Measurements from ENCODE around the gene GALNT1. TPM values are rescaled to one million over a fixed set of nuclear protein-coding genes. Genes with fewer than 3 reads are reported as not detected.

GALNT1 gene
- total and polyA plus RNA-seq, 10 donors, result 13.9 to 67.1 (median 49.9) TPM

DNA sequence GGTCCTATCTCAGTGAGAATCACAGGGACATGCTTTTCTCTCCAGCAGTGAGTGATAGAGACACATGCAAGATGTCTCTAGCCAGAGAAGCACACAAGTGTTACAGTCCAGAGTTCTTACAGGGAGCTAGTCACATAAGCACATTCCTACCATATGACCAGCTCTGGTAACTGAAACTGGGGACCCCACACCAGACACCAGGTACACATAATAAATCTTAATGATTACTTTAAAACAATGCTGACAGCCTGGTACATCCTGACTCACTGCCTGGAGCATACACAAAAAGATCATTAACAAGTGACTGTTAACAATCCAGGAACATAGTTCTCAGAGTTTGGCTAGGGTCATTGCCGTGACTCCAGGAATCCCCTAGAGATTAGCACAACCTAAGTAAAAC, 53.6 kb downstream of the GALNT1 start:
- TF ChIP-seq POLR2A (IDR thresholded peaks at IDR 0.05) (no peak), POLR2AphosphoS5 (IDR thresholded peaks at IDR 0.05) (no peak)
- TF ChIP-seq, protein P1, sequence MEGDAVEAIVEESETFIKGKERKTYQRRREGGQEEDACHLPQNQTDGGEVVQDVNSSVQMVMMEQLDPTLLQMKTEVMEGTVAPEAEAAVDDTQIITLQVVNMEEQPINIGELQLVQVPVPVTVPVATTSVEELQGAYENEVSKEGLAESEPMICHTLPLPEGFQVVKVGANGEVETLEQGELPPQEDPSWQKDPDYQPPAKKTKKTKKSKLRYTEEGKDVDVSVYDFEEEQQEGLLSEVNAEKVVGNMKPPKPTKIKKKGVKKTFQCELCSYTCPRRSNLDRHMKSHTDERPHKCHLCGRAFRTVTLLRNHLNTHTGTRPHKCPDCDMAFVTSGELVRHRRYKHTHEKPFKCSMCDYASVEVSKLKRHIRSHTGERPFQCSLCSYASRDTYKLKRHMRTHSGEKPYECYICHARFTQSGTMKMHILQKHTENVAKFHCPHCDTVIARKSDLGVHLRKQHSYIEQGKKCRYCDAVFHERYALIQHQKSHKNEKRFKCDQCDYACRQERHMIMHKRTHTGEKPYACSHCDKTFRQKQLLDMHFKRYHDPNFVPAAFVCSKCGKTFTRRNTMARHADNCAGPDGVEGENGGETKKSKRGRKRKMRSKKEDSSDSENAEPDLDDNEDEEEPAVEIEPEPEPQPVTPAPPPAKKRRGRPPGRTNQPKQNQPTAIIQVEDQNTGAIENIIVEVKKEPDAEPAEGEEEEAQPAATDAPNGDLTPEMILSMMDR (IDR thresholded peaks at IDR 0.05 in 8 of 11, conservative IDR thresholded peaks at IDR 0.05 in 3 of 11), result no peak
- intact Hi-C loops (cut with DNase I; ENCODE audit: low total_unique reads), result no loop called here
- H3K36me3 ChIP-seq, result peaks cover 0 to 6% (median 0%) of the 10 kb centered on the region in 6 donors
- no peak overlapping the region for H3K27ac ChIP-seq
- H3K4me3 ChIP-seq, result no peak overlapping the region
- H3K9me3 ChIP-seq, result peaks cover 0 to 9% (median 0%) of the 10 kb centered on the region in 8 donors
- no peak for DNase-seq
- no peaks in the 10 kb centered on the region for H3K4me1 ChIP-seq
- H3K27me3 ChIP-seq (replicated peaks in 1 of 7), result no peaks in the 10 kb centered on the region
- 64 to 79% (median 75%) methylated on average over 1 of the region's 1 CpG for WGBS, 5 donors

DNA sequence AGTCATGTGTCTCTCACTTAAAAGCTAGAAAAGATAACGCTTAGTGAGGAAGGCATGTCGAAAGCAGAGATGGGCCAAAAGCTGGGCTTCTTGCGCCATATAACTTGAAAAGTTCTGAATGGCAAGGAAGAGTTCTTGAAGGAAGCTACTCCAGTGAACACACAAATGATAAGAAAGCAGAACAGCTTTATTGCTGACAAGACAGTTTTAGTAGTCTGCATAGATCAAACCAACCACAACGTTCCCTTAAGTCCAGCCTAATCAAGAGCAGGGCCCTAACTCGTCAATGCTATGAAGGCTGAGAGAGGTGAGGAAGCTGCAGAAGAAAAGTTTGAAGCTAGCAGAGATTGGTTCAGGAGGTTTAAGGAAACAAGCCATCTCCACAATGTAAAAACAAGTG, 55.7 kb downstream of the GALNT1 start:
- intact Hi-C loops (cut with DNase I; ENCODE audit: low total_unique reads), result no loop called here
- TF ChIP-seq POLR2A (IDR thresholded peaks at IDR 0.05) (no peak), POLR2AphosphoS5 (IDR thresholded peaks at IDR 0.05) (no peak)
- TF ChIP-seq, protein P1 (IDR thresholded peaks at IDR 0.05 in 8 of 11, conservative IDR thresholded peaks at IDR 0.05 in 3 of 11), result no peak
- 84 to 92% (median 91%) methylated on average over 5 of the region's 5 CpGs for WGBS, 5 donors

DNA sequence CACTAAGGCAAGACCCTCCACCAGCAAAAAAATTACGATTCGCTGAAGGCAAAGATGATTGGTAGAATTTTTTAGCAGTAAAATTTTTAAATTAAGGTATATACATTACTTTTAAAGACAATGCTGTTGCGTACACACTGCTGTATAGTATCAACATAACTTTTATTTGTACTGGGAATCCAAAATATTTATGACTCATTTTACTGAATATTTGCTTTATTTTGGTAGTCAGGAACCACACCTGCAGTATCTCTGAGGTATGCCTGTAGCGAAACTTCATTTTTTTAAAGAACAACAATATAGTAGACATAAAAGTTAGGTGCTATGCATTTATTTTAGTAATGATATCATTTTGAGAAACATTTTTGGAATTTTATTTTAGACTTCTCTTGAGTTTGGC, 57.8 kb downstream of the GALNT1 start:
- Histone ChIP-seq H3K9me3 (peaks cover 0 to 9% (median 0%) of the 10 kb centered on the region in 8 donors), H3K4me3 (no peak overlapping the region), H3K27ac (no peak overlapping the region), H3K36me3 (peaks cover 0 to 6% (median 0%) of the 10 kb centered on the region in 6 donors), H3K4me1 (no peaks in the 10 kb centered on the region), H3K27me3 (replicated peaks in 1 of 7) (no peaks in the 10 kb centered on the region)
- intact Hi-C loops (cut with DNase I; ENCODE audit: low total_unique reads), result no loop called here
- 96 to 99% (median 98%) methylated on average over 4 of the region's 4 CpGs for WGBS, 5 donors
- TF ChIP-seq, protein P1 (IDR thresholded peaks at IDR 0.05 in 8 of 11, conservative IDR thresholded peaks at IDR 0.05 in 3 of 11), result no peak
- TF ChIP-seq POLR2AphosphoS5 (IDR thresholded peaks at IDR 0.05) (no peak), POLR2A (IDR thresholded peaks at IDR 0.05) (no peak)
- DNase-seq, result no peak

More for the DNA sequence above, 55.7 kb downstream of the GALNT1 start:
- no peak for DNase-seq
- Histone ChIP-seq H3K4me1 (no peaks in the 10 kb centered on the region), H3K27ac (no peak overlapping the region), H3K36me3 (peaks cover 0 to 6% (median 0%) of the 10 kb centered on the region in 6 donors), H3K27me3 (replicated peaks in 1 of 7) (no peaks in the 10 kb centered on the region), H3K4me3 (no peak overlapping the region), H3K9me3 (peaks cover 0 to 9% (median 0%) of the 10 kb centered on the region in 8 donors)

DNA sequence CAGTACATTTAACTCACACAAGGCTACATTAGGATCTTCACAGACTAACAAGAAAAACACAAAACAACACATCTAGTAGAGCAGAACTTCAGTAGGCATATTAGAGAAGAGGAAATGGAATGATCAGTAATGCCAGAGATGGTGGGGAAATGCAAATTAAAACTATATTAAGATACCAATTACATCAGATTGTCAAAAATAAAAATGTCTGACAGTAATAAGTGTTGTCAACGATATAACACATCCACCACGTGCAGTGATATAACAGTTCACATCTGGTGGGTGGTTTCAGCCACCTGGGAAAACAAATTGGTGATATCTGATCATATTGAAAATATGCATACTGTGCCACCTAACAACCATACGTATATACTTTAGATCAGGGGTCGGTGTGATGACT, 59.9 kb downstream of the GALNT1 start:
- peaks cover 0 to 13% (median 0%) of the 10 kb centered on the region in 6 donors for H3K36me3 ChIP-seq
- intact Hi-C loops (cut with DNase I; ENCODE audit: low total_unique reads), result no loop called here
- TF ChIP-seq, protein P1 (IDR thresholded peaks at IDR 0.05 in 8 of 11, conservative IDR thresholded peaks at IDR 0.05 in 3 of 11), result no peak
- TF ChIP-seq POLR2AphosphoS5 (IDR thresholded peaks at IDR 0.05), result no peak
- no peak for TF ChIP-seq POLR2A (IDR thresholded peaks at IDR 0.05)
- no peaks in the 10 kb centered on the region for H3K27me3 ChIP-seq (replicated peaks in 1 of 7)
- no peak for DNase-seq
- H3K4me3 ChIP-seq, result no peak overlapping the region
- peaks cover 0 to 9% (median 0%) of the 10 kb centered on the region in 8 donors for H3K9me3 ChIP-seq
- no peaks in the 10 kb centered on the region for H3K4me1 ChIP-seq
- H3K27ac ChIP-seq, result no peak overlapping the region
- WGBS, 5 donors, result 84 to 90% (median 88%) methylated on average over 4 of the region's 4 CpGs
